ENCODE measurements around the gene LIN28B. TPM values are rescaled to one million over a fixed set of nuclear protein-coding genes. Genes with fewer than 3 reads are reported as not detected.

The LIN28B gene
- total RNA-seq, 1 donor from 2014 or later: 35.2 TPM

GRCh38 chr6:105116150-105116549, 159.2 kb downstream of the LIN28B start:
- peak overlapping the region; percentile 8 for H3K27ac Mint-ChIP-seq
- DNase-seq (ENCODE audit: low spot score, unreplicated experiment): no peak
- H3K27me3 Mint-ChIP-seq: no peaks in the 10 kb centered on the region
- peaks cover 6% of the 10 kb centered on the region for H3K4me1 Mint-ChIP-seq (ENCODE audit: low read depth)
- H3K4me3 Mint-ChIP-seq (ENCODE audit: low read depth): no peak overlapping the region
- TF ChIP-seq CTCF (IDR thresholded peaks at IDR 0.05; ENCODE audit: unreplicated experiment): no peak
- H3K36me3 Mint-ChIP-seq (ENCODE audit: insufficient read depth): peaks cover 4% of the 10 kb centered on the region
- H3K9me3 Mint-ChIP-seq (ENCODE audit: low read depth): no peaks in the 10 kb centered on the region

DNA sequence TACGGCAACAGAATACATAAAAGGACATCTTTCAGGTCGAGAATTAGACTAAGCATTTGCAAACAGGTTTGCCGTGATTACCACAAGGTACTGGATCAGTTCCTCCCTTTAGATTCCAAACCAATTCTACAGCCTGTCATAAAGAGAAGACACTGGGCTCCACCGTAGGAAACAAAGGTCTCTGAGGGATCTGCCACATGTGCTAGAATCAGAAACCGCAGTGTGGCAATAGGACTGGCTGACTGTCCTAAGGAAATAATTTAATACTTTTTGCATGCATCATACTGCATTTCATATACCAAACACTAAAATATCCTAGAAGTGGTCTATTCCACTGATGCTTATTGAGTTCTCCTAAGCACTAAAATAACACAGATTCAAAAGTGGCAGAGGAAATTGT, 163.7 kb downstream of the LIN28B start:
- H3K9me3 Mint-ChIP-seq (ENCODE audit: low read depth): no peaks in the 10 kb centered on the region
- H3K27ac Mint-ChIP-seq: no peak overlapping the region
- H3K4me3 Mint-ChIP-seq (ENCODE audit: low read depth): no peak overlapping the region
- no peak for TF ChIP-seq CTCF (IDR thresholded peaks at IDR 0.05; ENCODE audit: unreplicated experiment)
- H3K27me3 Mint-ChIP-seq: no peaks in the 10 kb centered on the region
- peaks cover 7% of the 10 kb centered on the region for H3K36me3 Mint-ChIP-seq (ENCODE audit: insufficient read depth)
- no peak for DNase-seq (ENCODE audit: low spot score, unreplicated experiment)
- H3K4me1 Mint-ChIP-seq (ENCODE audit: low read depth): peaks cover 4% of the 10 kb centered on the region

DNA sequence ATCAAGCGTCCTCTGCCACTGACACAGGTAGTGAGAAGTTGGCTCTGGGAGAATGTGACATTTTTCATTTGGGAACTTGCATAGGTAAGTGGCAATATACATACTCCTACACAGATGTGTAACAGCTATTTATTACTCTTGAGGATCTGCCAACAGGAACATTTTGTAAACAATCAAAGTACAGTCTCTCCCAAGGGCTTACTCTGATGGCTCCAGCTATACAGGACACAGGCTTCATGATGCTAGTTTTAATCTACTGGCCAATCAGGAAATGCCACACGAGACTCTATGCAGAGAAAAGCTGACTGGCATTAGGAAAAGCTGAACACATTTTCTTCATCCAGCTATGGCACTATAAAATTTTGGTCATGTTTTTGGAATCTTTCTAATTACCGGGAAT, 165.1 kb downstream of the LIN28B start:
- Mint-ChIP-seq H3K27ac (no peak overlapping the region), H3K36me3 (ENCODE audit: insufficient read depth) (peaks cover 4% of the 10 kb centered on the region), H3K27me3 (no peaks in the 10 kb centered on the region), H3K9me3 (ENCODE audit: low read depth) (no peaks in the 10 kb centered on the region), H3K4me1 (ENCODE audit: low read depth) (no peaks in the 10 kb centered on the region), H3K4me3 (ENCODE audit: low read depth) (no peak overlapping the region)
- no peak for DNase-seq (ENCODE audit: low spot score, unreplicated experiment)
- no peak for TF ChIP-seq CTCF (IDR thresholded peaks at IDR 0.05; ENCODE audit: unreplicated experiment)

DNA sequence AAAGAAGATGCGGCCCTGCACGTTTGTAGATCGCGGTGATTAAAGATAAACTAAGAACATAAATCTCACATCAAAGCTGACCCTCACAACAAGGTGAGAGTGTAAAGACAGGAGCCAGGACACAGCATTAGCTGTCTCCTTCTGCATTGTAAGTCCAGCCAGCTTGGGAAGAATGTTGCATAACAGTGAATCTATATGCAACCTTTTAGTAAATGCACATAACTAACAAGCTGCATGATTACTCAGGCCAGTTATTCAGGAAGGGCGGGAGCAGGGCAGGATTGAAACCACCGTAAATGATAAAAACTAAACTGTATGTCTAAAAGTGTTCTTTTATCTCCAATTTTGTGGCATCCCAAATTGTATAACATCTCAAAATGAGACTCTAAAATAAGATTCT, 165.8 kb downstream of the LIN28B start:
- no peak for TF ChIP-seq CTCF (IDR thresholded peaks at IDR 0.05; ENCODE audit: unreplicated experiment)
- Mint-ChIP-seq H3K36me3 (ENCODE audit: insufficient read depth) (peaks cover 4% of the 10 kb centered on the region), H3K4me1 (ENCODE audit: low read depth) (no peaks in the 10 kb centered on the region), H3K9me3 (ENCODE audit: low read depth) (no peaks in the 10 kb centered on the region), H3K4me3 (ENCODE audit: low read depth) (no peak overlapping the region), H3K27me3 (no peaks in the 10 kb centered on the region), H3K27ac (no peak overlapping the region)
- no peak for DNase-seq (ENCODE audit: low spot score, unreplicated experiment)

Other genes starting within 250 kb of the LIN28B start
- gene HACE1, start 97.2 kb upstream of the LIN28B start, total RNA-seq: 23.3 and 23.6 TPM in 2 replicates
- 1.3 and 2.3 TPM in 2 replicates for gene POPDC3, start 222.9 kb downstream of the LIN28B start, total RNA-seq

All from progenitor cell of endocrine pancreas (in vitro differentiated cells).